Measurements from ENCODE around the gene ITGB2.

- TF ChIP-seq, protein P1, sequence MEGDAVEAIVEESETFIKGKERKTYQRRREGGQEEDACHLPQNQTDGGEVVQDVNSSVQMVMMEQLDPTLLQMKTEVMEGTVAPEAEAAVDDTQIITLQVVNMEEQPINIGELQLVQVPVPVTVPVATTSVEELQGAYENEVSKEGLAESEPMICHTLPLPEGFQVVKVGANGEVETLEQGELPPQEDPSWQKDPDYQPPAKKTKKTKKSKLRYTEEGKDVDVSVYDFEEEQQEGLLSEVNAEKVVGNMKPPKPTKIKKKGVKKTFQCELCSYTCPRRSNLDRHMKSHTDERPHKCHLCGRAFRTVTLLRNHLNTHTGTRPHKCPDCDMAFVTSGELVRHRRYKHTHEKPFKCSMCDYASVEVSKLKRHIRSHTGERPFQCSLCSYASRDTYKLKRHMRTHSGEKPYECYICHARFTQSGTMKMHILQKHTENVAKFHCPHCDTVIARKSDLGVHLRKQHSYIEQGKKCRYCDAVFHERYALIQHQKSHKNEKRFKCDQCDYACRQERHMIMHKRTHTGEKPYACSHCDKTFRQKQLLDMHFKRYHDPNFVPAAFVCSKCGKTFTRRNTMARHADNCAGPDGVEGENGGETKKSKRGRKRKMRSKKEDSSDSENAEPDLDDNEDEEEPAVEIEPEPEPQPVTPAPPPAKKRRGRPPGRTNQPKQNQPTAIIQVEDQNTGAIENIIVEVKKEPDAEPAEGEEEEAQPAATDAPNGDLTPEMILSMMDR (conservative IDR thresholded peaks at IDR 0.05 in 1 of 2, IDR thresholded peaks at IDR 0.05 in 1 of 2; ENCODE audit: low read depth in 1 of 2, low read length in 2 of 2) = no peak
- TF ChIP-seq EZH2 (IDR thresholded peaks at IDR 0.05; ENCODE audit: low read length, missing control alignments) = no peak
These were observed 73.2 kb downstream of the ITGB2 start for GRCh38 chr21:44847261-44848056.

Measured in fibroblast of lung (primary cell).